Natural killer cell (primary cell): ENCODE results near the gene RAB1B. TPM values are rescaled to one million over a fixed set of nuclear protein-coding genes. Genes with fewer than 3 reads are reported as not detected.

ENCODE experiments used
- ATAC-seq, 3 donors: fragments of 150-1000 bp in 2 of 3; fragments of 200-7000 bp in 1 of 3; cut with Tn5 transposase; 1 replicate in 1 of 3; 2 replicates in 2 of 3; pipeline ENCODE4 v1.10.0; 2021; ENCODE audit warnings: mild to moderate bottlenecking in 2 of 3, moderate library complexity in 2 of 3
- DNase-seq, 2 donors: peaks; one replicate each; pipeline versions ENCODE4 v3.0.0 to v3.0.0-alpha.2; 2013 to 2021; ENCODE audit warnings: mixed read lengths in 1 of 2
- H3K27ac ChIP-seq: one replicate; pipeline ENCODE4 v1.5.1; 2013; ENCODE audit warnings: mild to moderate bottlenecking, low read length
- H3K27me3 ChIP-seq: one replicate; pipeline ENCODE4 v1.6.1; 2013; ENCODE audit warnings: low read length; ENCODE audit not compliant: control insufficient read depth, insufficient read depth
- H3K36me3 ChIP-seq: one replicate; pipeline ENCODE4 v1.6.1; 2013; ENCODE audit warnings: low read length; ENCODE audit not compliant: control insufficient read depth, insufficient read depth
- H3K4me1 ChIP-seq: one replicate; pipeline ENCODE4 v1.6.1; 2013; ENCODE audit warnings: low read length; ENCODE audit not compliant: control insufficient read depth, insufficient read depth
- H3K4me3 ChIP-seq: one replicate; pipeline ENCODE4 v1.5.1; 2013; ENCODE audit warnings: low read length
- H3K9me3 ChIP-seq: one replicate; pipeline ENCODE4 v1.6.1; 2013; ENCODE audit warnings: low read length; ENCODE audit not compliant: control insufficient read depth, insufficient read depth
- H3K27ac Mint-ChIP-seq, 2 donors: one replicate each; pipeline ENCODE4 v1.8.0; 2022; ENCODE audit warnings: mild to moderate bottlenecking in 2 of 2, mixed read lengths in 2 of 2, moderate library complexity in 1 of 2
- H3K27me3 Mint-ChIP-seq, 2 donors: one replicate each; pipeline ENCODE4 v1.8.0; 2022; ENCODE audit warnings: low read depth in 2 of 2, mixed read lengths in 2 of 2
- H3K36me3 Mint-ChIP-seq: one replicate; pipeline ENCODE4 v1.8.0; 2022; ENCODE audit warnings: mixed read lengths
- H3K4me1 Mint-ChIP-seq, 2 donors: one replicate each; pipeline ENCODE4 v1.8.0; 2022; ENCODE audit warnings: mixed read lengths in 2 of 2
- H3K4me3 Mint-ChIP-seq: one replicate; pipeline ENCODE4 v1.8.0; 2022; ENCODE audit warnings: mild to moderate bottlenecking, moderate library complexity, mixed read lengths
- H3K9me3 Mint-ChIP-seq, 2 donors: one replicate each; pipeline ENCODE4 v1.8.0; 2022; ENCODE audit warnings: mixed read lengths in 2 of 2
- WGBS: methylation state at CpG from one replicate; pipeline ENCODE4 v1.1.7; 2013; ENCODE audit warnings: missing lambda C conversion rate; ENCODE audit not compliant: insufficient coverage; 5-methylcytosine and 5-hydroxymethylcytosine counted together
- intact Hi-C: fragments of 100-400 bp; cut with micrococcal nuclease; formaldehyde crosslinking; loops from one replicate; pipeline ENCODE4 v1.14.2; 2022
- total RNA-seq, 4 donors: library from RNA; stranded (reverse); fragments of 120-200 nt in 1 of 4; gene quantifications; one replicate each; pipeline versions ENCODE4 v1.2.3 to v1.2.4, GENCODE V29; 2013 to 2022
- TF ChIP-seq, protein P1 (sequence below): fragments of 200-600 bp; IDR thresholded peaks from one replicate; pipeline ENCODE4 v1.8.0; 2022; ENCODE audit warnings: antibody characterized with exemption

The RAB1B gene
- total RNA-seq, 3 donors from 2014 or later (not counting 1 experiment from before 2014, with no cell fraction given): 116 to 144 (median 132) TPM

DNA sequence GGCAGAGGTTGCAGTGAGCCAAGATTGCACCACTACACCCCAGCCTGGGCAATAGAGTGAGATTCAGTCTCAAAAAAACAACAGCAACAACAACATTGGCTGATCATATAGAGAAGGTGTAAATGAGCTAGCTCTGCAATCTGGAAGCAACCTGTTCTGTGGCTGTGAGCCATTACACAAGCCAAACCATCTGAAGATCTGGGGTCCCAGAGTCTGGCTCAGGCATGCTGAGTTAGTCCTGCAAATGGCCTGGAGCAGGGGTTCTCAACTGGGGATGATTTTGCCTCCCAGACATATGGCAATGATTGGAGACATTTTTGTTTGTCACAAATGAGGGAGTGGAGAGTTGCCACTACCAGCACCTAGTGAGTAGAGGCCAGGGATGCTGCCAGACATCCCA, 42.3 kb upstream of the RAB1B start:
- Mint-ChIP-seq H3K27ac (peak overlapping the region in 1 of 2 donors; percentile 14), H3K4me3 (no peak overlapping the region), H3K9me3 (no peaks in the 10 kb centered on the region), H3K27me3 (no peaks in the 10 kb centered on the region), H3K36me3 (no peaks in the 10 kb centered on the region), H3K4me1 (peaks cover 11% of the 10 kb centered on the region in 2 donors)
- no peak overlapping the region for H3K27ac ChIP-seq
- no peaks in the 10 kb centered on the region for H3K9me3 ChIP-seq
- no peak for ATAC-seq
- intact Hi-C loops: no loop called here
- H3K36me3 ChIP-seq: peaks cover 57% of the 10 kb centered on the region
- peaks cover 11% of the 10 kb centered on the region for H3K4me1 ChIP-seq
- TF ChIP-seq, protein P1, sequence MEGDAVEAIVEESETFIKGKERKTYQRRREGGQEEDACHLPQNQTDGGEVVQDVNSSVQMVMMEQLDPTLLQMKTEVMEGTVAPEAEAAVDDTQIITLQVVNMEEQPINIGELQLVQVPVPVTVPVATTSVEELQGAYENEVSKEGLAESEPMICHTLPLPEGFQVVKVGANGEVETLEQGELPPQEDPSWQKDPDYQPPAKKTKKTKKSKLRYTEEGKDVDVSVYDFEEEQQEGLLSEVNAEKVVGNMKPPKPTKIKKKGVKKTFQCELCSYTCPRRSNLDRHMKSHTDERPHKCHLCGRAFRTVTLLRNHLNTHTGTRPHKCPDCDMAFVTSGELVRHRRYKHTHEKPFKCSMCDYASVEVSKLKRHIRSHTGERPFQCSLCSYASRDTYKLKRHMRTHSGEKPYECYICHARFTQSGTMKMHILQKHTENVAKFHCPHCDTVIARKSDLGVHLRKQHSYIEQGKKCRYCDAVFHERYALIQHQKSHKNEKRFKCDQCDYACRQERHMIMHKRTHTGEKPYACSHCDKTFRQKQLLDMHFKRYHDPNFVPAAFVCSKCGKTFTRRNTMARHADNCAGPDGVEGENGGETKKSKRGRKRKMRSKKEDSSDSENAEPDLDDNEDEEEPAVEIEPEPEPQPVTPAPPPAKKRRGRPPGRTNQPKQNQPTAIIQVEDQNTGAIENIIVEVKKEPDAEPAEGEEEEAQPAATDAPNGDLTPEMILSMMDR: no peak
- H3K4me3 ChIP-seq: no peak overlapping the region
- no peaks in the 10 kb centered on the region for H3K27me3 ChIP-seq
- no peak for DNase-seq

DNA sequence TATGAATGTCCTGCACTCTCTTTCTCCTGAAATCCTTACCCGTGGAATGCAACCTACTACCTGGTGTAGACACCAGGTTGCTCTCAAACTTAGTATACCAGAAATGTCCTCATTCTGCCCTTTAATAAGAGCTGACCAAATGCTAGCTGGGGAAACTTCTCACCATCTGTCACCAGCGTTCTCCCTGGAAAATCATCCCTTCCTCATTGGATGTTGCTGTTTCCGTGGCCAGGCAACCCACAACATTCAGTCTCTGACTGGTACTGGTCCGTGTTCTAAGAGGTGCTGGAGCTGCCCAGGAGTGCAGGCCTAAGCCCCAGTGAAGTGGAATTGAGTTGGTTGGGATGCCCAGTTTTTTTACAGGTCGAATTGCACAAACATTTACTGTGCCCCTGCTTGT, 40.7 kb upstream of the RAB1B start:
- H3K27ac Mint-ChIP-seq: no peak overlapping the region
- peaks cover 13% of the 10 kb centered on the region for H3K36me3 Mint-ChIP-seq
- WGBS: 97% methylated on average over 5 of the region's 5 CpGs
- Histone ChIP-seq H3K4me1 (peaks cover 4% of the 10 kb centered on the region), H3K36me3 (peaks cover 66% of the 10 kb centered on the region), H3K27ac (no peak overlapping the region), H3K9me3 (no peaks in the 10 kb centered on the region), H3K27me3 (no peaks in the 10 kb centered on the region), H3K4me3 (no peak overlapping the region)
- ATAC-seq (no peak), DNase-seq (no peak)
- H3K9me3 Mint-ChIP-seq: no peaks in the 10 kb centered on the region
- TF ChIP-seq, protein P1: no peak
- H3K4me3 Mint-ChIP-seq: no peak overlapping the region
- peaks cover under 1 to 1% of the 10 kb centered on the region in 2 donors for H3K4me1 Mint-ChIP-seq
- intact Hi-C loops: no loop called here
- no peaks in the 10 kb centered on the region for H3K27me3 Mint-ChIP-seq

DNA sequence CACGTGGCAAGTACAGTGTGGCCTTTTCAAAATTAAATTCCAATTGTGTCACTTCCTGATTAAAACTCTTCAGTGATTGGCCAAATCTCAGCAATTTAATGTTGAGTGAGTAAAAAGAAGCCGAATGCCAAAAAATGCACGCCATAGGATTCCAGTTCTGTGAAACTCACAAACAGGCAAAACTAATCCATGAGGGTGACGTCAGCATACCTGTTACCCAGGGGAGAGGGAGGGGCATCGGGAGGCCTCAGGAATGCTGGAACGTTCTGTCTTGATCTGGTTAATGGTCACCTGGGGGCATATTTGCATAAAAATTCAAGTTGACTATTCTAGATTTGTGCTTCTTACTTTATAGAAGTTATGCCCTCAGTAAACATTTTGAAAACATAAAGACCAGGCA, 39.9 kb upstream of the RAB1B start:
- H3K27ac ChIP-seq: no peak overlapping the region
- no peaks in the 10 kb centered on the region for H3K4me1 Mint-ChIP-seq
- H3K4me3 ChIP-seq: no peak overlapping the region
- H3K27me3 ChIP-seq: no peaks in the 10 kb centered on the region
- DNase-seq (no peak), ATAC-seq (no peak)
- intact Hi-C loops: no loop called here
- TF ChIP-seq, protein P1: no peak
- no peak overlapping the region for H3K27ac Mint-ChIP-seq
- peaks cover 74% of the 10 kb centered on the region for H3K36me3 ChIP-seq
- WGBS: 97% methylated on average over 6 of the region's 6 CpGs
- H3K27me3 Mint-ChIP-seq: no peaks in the 10 kb centered on the region
- H3K9me3 Mint-ChIP-seq: no peaks in the 10 kb centered on the region
- H3K36me3 Mint-ChIP-seq: peaks cover 13% of the 10 kb centered on the region
- no peaks in the 10 kb centered on the region for H3K9me3 ChIP-seq
- no peak overlapping the region for H3K4me3 Mint-ChIP-seq
- H3K4me1 ChIP-seq: no peaks in the 10 kb centered on the region

DNA sequence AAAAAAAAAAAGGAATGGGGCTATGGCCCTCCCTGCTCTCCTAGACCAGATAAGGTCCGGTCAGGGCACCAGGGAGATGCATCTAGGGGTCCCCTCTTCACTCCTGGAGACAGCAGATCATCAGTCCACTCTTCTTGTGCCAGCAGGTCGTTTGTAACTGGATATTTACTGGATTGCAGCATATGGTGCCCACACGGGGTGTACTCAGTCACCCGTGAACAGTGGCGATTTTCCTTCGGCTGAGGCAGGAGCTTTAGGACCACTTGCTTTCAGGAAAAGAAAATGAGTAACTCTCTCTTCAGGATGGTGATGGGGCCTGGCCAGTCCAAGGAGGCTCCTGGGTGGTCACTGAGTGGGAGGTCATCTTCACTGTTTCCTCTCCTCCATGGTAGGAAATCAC, 38.3 kb upstream of the RAB1B start:
- Mint-ChIP-seq H3K4me1 (no peaks in the 10 kb centered on the region), H3K27me3 (no peaks in the 10 kb centered on the region), H3K4me3 (no peak overlapping the region), H3K36me3 (peaks cover 13% of the 10 kb centered on the region), H3K9me3 (no peaks in the 10 kb centered on the region), H3K27ac (no peak overlapping the region)
- H3K27me3 ChIP-seq: no peaks in the 10 kb centered on the region
- ATAC-seq (no peak), DNase-seq (no peak)
- H3K9me3 ChIP-seq: no peaks in the 10 kb centered on the region
- no peaks in the 10 kb centered on the region for H3K4me1 ChIP-seq
- TF ChIP-seq, protein P1: no peak
- no peak overlapping the region for H3K27ac ChIP-seq
- peaks cover 81% of the 10 kb centered on the region for H3K36me3 ChIP-seq
- WGBS: 92% methylated on average over 6 of the region's 6 CpGs
- no peak overlapping the region for H3K4me3 ChIP-seq
- intact Hi-C loops: no loop called here
